GM21619 (cell line): ENCODE data around the gene CDH4.

Experiments used
- ATAC-seq: cut with Tn5 transposase; IDR thresholded peaks from one replicate; pipeline ENCODE4 v1.9.1; 2021; ENCODE audit not compliant: unreplicated experiment

The CDH4 gene

DNA sequence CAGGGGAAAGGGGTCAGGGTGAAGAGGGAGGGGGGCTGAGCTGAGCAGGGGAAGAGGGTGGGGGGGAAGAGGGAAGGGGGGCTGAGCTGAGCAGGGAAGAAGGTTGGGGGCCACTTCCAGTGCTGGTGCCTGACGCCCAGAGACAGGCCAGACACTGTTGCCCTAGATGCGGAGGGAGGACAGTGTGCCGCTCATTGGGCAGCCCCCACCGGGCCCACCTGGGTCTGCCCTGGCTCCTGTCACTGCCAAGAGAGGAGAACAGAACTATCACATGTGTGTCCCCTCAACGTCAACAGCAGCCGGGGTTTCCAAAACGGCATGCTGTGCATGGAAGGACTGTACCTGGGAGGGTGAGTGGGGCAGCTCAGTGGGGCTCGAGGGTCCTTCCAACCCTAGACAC lies 342.1 kb downstream of the CDH4 start:
- no peak for ATAC-seq

DNA sequence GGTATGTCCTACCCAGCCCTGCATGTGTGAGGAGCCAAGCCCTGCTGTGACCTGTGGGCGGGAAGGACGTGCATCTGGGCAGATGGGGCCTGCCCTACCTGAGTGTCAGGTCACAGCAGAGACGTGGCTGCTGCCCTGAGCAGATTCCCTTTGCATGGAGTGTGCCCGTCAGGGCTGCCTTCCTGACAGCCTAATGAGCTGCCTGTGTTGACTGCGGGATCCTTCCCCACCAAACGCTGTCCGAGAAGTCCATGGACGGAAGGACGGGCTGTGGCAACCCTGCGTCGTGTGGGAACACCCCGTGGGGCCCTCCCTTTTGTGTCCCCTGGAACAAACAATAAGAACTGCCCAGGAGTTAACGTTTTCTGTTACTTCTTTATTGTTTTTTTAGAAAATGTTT lies 343.2 kb downstream of the CDH4 start:
- ATAC-seq = no peak

DNA sequence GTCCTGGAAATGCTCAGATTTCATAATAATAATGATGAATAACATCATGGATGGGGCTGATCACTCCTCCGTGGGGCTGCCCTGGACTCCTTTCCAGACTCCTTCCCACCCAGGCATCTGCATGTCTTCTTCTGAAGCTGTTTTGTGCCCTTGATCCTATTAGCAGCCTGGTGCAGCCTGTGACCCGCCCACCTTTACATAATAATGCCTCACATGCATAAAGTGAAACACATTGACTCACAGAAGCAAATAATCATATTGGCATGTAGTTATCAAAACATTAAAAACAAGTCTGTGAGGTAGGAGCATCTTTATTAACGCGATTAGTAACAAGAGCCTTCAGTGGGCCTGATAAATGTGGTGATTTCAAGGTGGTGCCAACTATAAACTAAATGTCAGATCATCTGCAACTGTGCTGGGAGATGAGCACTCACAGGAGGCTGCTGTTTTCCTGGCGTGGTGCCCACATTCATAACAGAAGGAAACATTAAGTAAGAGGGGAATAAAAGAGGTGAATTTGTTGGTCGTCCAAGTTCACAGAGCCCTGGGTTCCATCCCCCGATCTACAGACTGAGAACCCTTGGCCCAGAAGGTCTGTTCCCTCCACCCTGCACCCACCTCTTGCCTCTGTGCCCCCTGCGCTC lies 344.7 kb downstream of the CDH4 start:
- ATAC-seq = no peak

DNA sequence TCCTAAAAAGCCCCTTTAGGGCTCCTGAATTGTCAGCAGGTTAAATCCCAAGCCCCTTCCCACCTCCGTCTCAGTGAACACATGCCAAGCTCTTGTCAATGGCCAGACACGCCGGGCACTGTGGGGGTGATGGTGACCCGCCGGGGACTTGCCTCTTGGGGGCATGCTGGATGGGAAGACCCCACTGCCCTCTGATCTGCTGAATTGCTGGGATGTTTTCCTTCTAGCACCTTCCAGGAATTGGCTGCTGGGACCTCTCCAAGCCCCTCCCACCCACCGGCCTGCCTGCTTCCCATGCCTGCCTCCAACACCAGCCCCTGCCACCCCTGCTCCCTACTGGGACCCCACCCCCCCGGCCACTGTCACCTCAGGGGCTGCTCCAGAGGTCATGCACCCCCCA lies 345.9 kb downstream of the CDH4 start:
- no peak for ATAC-seq

DNA sequence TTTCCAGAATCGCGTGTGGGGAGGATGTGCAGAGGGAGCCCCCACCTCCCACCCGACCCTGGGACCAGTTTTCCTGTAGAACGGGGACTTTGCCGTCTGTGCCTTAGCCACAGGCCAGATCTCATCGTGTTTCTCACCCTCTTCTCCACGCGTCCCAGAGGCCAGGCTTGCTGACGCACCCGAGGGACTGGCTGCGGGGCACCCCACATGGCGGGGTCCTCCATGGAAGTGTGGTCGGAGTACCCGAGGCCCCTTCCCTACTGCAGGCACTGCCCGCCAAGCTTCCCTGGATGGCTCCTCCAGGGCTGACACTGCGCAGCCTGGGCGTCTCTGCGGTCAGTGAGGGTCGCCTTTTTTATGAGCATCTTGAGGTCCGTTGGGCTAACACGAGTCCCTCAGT lies 346.5 kb downstream of the CDH4 start:
- no peak for ATAC-seq

DNA sequence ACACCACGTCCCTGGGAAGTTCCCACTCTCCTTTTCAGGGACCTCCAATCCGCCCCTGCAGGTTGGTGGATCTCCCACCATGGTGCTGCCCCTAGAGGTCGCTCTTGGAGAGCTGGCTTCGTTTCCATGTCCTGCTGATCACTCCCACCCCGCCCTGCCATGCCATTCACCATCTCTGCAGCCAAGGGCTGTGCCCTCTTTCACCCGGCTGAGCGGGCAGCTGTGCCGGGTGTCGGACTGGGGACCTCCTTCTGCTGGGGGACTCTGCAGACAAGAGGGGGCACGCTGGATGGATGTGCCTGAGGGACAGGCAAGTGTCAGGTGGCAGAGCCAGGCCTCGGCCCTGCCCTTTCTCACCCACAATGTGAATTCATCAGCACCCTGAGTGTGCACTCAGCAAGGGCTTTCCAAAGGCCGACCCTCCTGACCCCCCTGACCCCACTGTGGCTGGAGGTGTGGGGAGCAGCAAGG lies 347.0 kb downstream of the CDH4 start:
- ATAC-seq = no peak

DNA sequence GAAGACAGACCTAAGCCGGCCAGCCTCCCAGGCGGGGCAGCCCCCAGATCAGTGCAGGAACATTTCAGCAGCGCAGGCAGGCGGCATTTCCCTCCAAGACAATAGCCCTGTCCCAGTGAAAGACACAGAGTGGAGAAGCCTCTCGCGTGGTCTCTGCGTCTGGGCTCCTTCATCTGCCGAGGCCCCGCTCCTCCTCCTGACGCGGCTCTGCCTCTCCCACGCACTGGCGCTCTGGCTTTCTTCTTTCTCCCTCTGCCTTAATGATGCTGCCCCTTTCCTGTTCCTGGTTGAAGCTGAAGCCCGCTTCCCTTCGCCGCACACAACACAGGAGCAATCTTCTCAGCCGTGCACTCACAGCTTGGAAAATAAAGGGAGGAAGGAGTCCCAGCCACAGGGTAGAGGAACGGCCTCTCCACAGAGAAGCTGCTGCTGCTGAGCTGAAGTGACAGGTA lies 347.5 kb downstream of the CDH4 start:
- no peak for ATAC-seq

DNA sequence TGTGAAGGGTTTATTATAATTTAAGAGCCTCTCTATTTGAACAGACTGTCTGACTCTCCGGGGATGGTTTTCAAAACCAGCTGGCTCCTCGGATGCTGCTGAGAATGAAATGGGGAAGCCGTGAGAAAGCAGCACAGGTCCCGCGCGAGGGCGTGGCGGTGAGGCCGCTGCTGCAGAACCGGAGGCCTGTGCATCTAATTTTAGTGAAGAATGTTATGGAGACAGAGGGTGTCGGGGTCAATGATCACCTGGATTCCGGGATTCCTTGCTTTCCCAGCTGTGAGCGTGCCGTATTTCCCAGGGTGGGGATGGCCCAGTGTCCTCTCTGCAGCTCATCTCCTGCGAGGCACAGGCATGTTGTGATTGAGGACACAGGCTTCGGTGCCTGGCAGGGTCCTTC lies 348.0 kb downstream of the CDH4 start:
- ATAC-seq = no peak

DNA sequence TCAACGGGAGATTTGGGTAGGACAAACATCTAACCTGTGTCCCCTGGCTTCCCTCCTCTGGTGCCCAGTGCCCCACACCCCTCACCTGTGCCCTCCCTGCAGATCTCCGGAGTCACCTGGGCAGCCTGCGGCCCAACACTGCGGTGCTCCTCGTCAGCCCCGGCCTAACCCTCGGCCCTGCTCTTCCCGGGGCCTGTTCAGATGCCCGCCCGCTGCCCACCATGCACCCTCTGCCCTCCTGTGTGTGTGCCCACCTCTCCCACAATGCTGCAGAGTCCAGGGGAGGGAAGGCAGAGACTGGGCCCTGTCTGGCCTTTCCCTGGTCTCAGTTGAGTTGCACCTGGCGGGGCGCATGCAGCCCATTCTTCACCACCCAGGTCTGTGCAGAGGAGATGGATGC lies 349.3 kb downstream of the CDH4 start:
- no peak for ATAC-seq

DNA sequence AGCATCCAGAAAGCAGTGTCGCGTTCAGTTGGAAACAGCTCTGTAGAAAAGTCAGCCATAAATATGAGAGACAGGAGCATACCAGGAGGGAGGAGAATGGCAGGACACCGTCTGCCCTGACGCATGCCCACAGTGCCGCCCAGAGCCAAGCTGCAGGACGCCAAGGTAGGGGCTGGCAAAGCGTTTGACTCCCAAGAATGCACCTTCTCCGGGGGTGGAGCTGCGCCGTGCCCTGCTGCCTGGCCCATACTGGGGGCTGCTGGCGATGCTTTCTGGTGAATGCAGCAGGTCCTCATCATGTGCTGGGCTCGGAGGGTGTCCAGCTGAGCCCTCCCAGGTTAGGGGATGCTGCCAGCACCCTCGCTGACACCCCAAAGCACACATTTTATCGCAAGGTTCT lies 349.8 kb downstream of the CDH4 start:
- ATAC-seq = no peak

DNA sequence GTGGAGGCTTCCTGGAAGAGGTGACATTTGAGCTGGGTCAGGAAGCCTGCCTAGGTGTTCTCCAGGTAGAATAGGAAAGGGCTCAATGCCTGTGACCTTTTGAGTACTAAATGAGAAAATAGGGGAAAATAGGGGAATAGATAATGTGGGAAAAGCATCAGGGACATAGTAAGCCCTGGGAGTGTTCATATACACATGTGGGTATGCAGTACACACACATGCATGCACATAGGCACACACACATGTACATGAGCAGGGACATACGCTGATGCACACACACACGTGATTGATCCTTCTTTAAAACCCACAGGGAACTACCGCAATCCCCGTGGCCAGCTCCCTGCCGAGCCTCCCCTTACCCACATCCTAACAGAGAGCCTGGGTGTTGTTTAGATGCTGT lies 351.7 kb downstream of the CDH4 start:
- ATAC-seq = no peak

DNA sequence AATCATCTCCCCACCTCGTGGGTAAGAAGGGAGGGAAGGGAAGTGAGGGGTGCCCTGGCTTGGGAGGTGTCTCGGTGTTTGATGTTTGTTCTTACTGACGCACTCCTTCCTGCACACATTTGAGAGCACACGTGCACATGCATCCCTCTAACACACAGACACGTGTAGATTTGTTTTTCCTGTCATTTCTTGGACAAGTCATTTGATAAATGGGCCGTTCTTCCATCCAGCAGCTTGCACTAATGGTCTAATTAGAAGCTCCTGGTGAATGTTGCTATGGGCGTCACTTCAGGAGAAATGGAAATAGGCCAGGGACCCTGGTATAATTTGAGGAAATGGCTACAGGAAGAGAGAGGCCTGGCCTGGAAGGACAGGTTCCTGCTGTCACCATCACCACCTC lies 352.5 kb downstream of the CDH4 start:
- no peak for ATAC-seq

DNA sequence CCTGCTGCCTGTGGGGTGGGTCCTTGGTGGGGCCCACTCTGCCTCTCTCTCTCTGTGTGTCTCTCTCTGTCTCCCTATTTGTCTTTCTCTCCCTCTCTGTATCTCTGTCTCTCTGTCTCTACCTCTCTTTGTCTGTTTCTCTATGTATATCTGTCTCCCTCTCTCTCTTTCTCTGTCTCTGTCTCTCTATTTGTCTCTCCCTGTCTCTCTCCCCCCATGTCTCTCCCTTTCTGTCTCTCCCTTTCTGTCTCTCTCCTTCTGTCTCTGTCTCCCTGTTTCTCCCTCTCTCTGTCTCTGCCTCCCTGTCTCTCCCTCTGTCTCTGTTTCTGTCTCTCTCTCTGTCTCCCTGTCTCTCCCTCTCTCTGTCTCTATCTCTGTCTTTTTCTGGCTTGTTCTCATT lies 353.2 kb downstream of the CDH4 start:
- ATAC-seq = no peak

DNA sequence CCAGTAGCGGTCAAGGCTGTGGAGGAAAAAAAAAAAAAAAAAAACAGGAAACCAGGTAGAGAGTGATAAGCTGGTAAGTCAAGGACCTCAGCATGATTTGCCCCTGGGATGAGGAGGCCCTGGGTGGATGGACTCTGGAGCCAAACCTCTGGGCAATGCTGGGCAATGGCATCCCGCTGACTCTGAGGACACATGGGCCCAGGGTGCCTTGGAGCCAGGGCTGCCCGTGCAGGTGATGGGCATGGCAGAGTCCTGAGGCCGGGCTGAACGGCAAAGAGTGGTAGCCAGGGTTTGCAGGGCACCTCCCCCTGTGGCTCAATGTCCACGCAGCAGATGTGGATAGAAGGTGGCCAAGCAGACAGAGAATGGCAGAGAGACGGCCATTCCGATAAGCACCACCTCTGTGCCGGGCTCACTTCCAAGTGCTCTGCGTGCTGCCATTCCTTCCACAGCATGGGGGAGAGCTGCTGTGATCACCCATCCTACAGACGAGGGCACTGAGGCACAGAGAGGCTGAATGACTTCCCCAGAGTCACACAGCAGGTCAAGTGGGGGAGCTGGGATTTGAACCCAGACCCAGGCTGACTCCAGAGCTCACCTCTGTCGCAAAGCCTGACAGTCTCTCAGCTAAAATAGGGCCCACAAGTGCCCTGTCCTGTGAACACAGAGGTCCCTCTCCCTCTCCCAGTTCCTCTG lies 353.9 kb downstream of the CDH4 start:
- ATAC-seq = no peak

DNA sequence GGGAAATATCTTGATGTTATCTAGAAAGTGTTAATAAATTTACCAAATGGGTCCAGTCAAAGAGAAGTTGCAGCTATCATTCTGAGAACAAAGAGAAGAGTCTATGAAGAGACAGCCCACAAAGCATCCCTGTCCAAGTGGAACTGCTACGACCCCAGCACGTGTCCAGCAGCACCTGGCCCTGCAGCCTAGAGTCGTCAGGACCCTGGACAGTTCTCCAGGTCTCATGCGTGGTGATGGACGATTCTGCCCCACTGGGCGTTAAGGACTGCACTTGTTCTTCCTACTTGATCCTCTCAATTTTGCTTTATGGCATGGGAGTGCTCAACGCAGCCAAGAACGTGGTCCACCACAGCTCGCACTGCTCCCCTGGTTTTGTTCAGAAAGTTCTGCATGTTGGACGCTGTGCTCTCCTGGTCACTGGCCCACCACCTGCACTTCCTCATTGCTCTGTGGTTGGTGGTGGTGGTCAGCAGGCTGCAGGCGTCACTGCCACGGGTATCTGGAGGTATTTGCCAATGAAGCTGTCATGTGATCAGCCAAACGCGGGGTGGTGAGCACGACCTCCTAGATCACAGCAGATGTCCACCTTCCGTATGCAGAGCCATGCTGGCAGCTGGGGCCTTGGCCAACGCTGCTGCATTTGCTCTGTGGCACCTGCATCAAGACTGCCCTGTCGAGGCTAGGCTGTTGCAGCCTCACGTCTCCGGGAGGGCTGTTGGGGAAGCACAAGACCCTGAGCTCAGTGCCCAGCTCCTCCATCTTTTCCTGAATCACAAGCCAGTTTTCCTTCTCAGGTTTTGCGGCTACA lies 356.4 kb downstream of the CDH4 start:
- ATAC-seq = no peak

DNA sequence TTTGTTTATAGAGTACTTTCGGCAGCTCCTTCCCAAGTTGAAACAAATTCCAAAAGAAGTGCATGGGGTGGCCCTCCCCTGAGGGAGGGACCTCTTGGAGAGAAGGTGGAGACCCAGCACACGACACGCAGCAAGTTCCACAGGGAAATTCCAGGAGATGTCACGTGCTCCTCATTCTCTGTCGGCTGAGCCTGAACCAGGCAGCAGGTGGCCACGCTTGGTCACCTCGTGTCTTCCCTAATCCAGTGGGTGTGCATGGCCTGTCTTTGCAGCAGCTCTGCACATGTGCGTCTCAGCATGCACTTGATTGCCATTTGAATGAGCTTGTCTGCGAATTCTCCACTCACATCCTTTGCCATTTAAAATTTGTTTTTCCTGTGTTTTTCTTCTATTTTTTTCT lies 357.4 kb downstream of the CDH4 start:
- no peak for ATAC-seq

DNA sequence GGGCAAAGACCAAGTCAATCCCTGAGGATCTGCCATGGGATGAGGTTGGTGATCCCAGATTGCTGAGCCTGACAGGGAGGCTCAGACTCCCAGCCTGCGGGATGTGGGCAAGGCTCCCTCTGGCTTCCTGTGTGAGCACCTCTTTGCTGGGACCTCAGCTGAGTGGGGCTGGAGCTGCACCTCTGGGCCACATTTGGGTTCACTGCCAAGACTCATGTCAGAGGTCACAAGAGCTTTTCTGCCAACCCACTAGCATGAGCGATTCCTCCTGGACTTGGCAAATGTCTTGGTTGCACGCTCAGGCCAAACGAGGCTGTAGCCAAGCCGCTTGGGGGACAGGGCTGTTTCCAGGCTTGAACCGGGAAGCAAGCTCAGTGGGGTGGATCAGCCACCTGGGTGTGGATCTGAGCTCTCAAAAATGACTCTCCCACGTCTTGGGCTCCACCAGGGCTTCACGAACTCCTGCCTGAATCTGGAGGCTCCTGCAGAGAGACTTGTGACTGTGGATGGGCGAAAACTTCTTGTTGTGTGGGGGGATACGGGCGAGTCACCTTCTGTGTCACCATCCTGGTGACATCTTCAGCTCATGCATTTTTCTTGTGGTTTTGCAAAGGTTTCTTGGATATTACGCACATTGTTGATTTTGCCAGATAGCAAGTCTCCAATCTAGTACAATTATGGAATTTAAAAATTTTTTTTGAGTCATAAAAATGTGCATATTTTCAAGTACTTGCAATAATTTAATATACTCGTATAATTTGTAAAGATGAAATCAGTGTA lies 359.5 kb downstream of the CDH4 start:
- no peak for ATAC-seq

DNA sequence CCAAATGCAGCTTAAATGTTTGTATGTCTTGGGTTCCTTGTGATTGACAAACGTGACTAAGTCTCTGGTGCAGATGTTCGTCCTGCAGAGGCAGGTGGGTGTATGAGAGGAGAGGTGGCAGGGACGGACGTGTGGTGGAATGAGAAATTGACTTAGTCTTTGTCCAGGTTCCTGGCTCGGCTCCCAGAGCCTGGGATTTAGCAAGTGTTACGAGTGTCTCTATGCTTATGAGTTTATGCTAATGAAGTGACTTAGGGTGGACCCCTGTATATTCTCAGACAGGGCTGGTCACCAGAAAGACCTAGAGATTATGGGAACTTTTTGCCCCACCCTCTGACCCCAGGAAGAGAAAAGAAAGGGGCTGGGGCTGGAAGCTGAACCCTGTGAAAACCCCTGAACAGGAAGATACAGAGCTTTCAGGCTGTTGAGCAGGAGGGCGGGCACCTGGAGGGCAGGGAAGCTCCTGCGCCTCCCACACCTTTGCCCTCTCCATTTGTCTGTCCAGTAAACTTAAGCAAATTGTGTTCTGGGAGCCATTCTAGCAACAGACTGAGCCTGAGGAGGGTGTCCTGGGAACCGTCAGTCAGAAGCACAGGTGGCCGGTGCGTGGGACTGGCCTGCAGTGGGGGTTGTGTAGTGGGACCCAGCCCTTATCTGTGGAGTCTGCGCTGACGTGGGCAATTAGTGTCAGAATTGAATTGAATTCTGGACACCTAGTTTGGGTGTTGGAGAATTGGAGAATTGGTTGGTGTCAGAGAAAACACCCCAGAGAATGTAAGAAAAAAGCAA lies 362.1 kb downstream of the CDH4 start:
- ATAC-seq = no peak

DNA sequence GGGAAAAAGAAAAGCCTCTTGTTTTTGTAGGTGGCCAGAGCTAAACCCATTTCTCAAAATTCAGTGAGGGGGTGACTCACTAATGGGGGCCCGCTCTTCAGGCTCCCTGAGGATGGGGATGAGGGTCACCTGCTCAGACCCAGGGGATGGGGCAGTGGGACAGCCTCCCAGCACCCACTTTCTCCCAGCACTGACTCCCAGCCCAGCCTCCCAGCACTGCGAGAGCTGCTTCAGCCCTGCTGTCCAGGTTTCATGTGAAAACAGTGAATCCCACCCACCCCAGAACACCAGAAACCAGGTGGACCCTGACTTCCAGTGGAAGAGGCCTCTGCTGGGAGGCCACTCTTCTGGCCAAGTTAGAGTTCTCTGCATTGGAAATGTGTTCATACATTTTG lies 362.6 kb downstream of the CDH4 start:
- ATAC-seq = no peak

DNA sequence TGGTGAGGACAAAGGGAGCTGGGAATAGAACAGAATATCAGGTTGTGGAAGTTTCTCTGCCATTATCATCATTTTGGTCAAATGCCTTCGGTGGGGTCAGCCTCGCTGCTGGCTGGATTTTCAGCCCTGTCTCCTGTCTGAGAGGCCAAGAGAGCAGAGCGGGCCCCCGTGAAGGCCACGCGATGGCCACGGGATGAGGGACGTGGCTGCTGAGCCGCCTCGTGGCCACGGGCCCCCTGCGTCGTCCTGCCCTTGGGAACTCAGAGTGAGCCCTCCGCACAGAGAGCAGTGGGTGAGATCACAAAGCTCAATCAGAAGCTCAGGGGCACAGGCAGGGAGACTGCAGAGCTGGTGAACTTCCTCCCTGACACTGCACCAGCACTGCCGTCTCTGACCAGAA lies 363.7 kb downstream of the CDH4 start:
- ATAC-seq = no peak
